HG02588 (cell line): ENCODE data around the gene TNIP1.

Source experiments
- ATAC-seq: cut with Tn5 transposase; IDR thresholded peaks from one replicate; pipeline ENCODE4 v1.9.1; 2021; ENCODE audit warnings: mild to moderate bottlenecking, moderate library complexity; ENCODE audit not compliant: unreplicated experiment

The TNIP1 gene

GRCh38 chr5:151084363-151084762, 3.5 kb upstream of the TNIP1 start:
- ATAC-seq = no peak

- ATAC-seq = no peak
Observed at GRCh38 chr5:151083081-151083676, 2.3 kb upstream of the TNIP1 start.

GRCh38 chr5:151082282-151082902, 1.6 kb upstream of the TNIP1 start:
- no peak for ATAC-seq

- ATAC-seq = no peak
Observed at GRCh38 chr5:151081431-151082281, 822 bp upstream of the TNIP1 start.

- no peak for ATAC-seq
Observed at GRCh38 chr5:151079838-151080612, 809 bp downstream of the TNIP1 start.

- peak; percentile 45 for ATAC-seq
Observed at GRCh38 chr5:151078490-151079262, 2.2 kb downstream of the TNIP1 start.

GRCh38 chr5:151077967-151078366, 2.9 kb downstream of the TNIP1 start:
- no peak for ATAC-seq

- ATAC-seq = no peak
Observed at GRCh38 chr5:151077419-151077818, 3.4 kb downstream of the TNIP1 start.

GRCh38 chr5:151076616-151077015, 4.2 kb downstream of the TNIP1 start:
- no peak for ATAC-seq

- ATAC-seq = no peak
Observed at GRCh38 chr5:151075698-151076331, 5.0 kb downstream of the TNIP1 start.

GRCh38 chr5:151074557-151074956, 6.3 kb downstream of the TNIP1 start:
- ATAC-seq = no peak

- no peak for ATAC-seq
Observed at GRCh38 chr5:151073280-151073679, 7.6 kb downstream of the TNIP1 start.

GRCh38 chr5:151072630-151073025, 8.2 kb downstream of the TNIP1 start:
- ATAC-seq = no peak

GRCh38 chr5:151071848-151072629, 8.8 kb downstream of the TNIP1 start:
- no peak for ATAC-seq

GRCh38 chr5:151071021-151071420, 9.8 kb downstream of the TNIP1 start:
- ATAC-seq = no peak

GRCh38 chr5:151070449-151070848, 10.4 kb downstream of the TNIP1 start:
- ATAC-seq = no peak

- ATAC-seq = peak; percentile 62
Observed at GRCh38 chr5:151068433-151069197, 12.2 kb downstream of the TNIP1 start.

GRCh38 chr5:151067632-151068432, 13.0 kb downstream of the TNIP1 start:
- ATAC-seq = no peak
